DOHH2 (cell line): Measurements from ENCODE around the gene KCNE1.
"Not testable (repeated sequence)": the region's sequence is repeated elsewhere in the genome, so short reads cannot be mapped to it uniquely, and the experiment has no call there.

Source experiments
- CTCF ChIP-seq: fragments of 200-600 bp; sonication (generic); IDR thresholded peaks from one replicate; pipeline ENCODE4 v1.5.1; 2014; ENCODE audit warnings: antibody characterized with exemption, mild to moderate bottlenecking, low read depth, low read length; ENCODE audit not compliant: poor library complexity, severe bottlenecking
- EZH2phosphoT487 ChIP-seq: fragments of 200-600 bp; sonication (generic); IDR thresholded peaks from 2 replicates; pipeline ENCODE4 v1.6.1; 2017; ENCODE audit warnings: borderline replicate concordance, mild to moderate bottlenecking, antibody characterized with exemption, low read length, moderate library complexity, mixed read lengths

GRCh38 chr21:34467333-34467732 lies 44.7 kb downstream of the KCNE1 start:
- not testable (repeated sequence) for TF ChIP-seq CTCF, EZH2phosphoT487
